ENCODE data around the gene NSRP1.
A peak's percentile ranks its signal among the peaks of the same experiment; 100 is the strongest.

NSRP1 gene

GRCh38 chr17:30203471-30203981, 86.9 kb downstream of the NSRP1 start:
- Histone ChIP-seq H3K9ac (ENCODE audit: low read depth, low read length) (no peak overlapping the region), H3K4me2 (ENCODE audit: insufficient read depth, low read length) (no peak overlapping the region), H3K9me3 (ENCODE audit: insufficient read depth, low read length, severe bottlenecking) (no peaks in the 10 kb centered on the region), H3K79me2 (ENCODE audit: insufficient read depth, low read length) (no peaks in the 10 kb centered on the region), H3K4me1 (ENCODE audit: insufficient read depth, low read length) (no peaks in the 10 kb centered on the region), H3K4me3 (ENCODE audit: low read depth in 1 of 2, low read length in 2 of 2) (no peak overlapping the region), H3K27me3 (ENCODE audit: insufficient read depth, low read length, poor library complexity) (peaks cover 3% of the 10 kb centered on the region), H4K20me1 (ENCODE audit: insufficient read depth, low read length) (no peaks in the 10 kb centered on the region), H2AFZ (ENCODE audit: low read depth, low read length) (no peak overlapping the region), H3K36me3 (ENCODE audit: insufficient read depth, low read length) (no peaks in the 10 kb centered on the region), H3K27ac (ENCODE audit: low read length) (no peak overlapping the region)
- DNase-seq: no peak
- no peak for TF ChIP-seq EZH2 (IDR thresholded peaks at IDR 0.05; ENCODE audit: borderline replicate concordance, low read depth, low read length, severe bottlenecking)
- TF ChIP-seq CTCF (IDR thresholded peaks at IDR 0.05; ENCODE audit: borderline replicate concordance, extremely low read depth, low read length, poor library complexity, severe bottlenecking): peak; percentile 21
- ATAC-seq (ENCODE audit: insufficient read depth, low read depth): 0 out of 3 replicates have a peak, but pooled peaks have one; percentile 47

GRCh38 chr17:30207655-30208054, 91.0 kb downstream of the NSRP1 start:
- Histone ChIP-seq H3K79me2 (ENCODE audit: insufficient read depth, low read length) (no peaks in the 10 kb centered on the region), H3K4me2 (ENCODE audit: insufficient read depth, low read length) (no peak overlapping the region), H3K9me3 (ENCODE audit: insufficient read depth, low read length, severe bottlenecking) (no peaks in the 10 kb centered on the region), H3K27ac (ENCODE audit: low read length) (no peak overlapping the region), H3K27me3 (ENCODE audit: insufficient read depth, low read length, poor library complexity) (peaks cover 3% of the 10 kb centered on the region), H2AFZ (ENCODE audit: low read depth, low read length) (no peak overlapping the region), H3K9ac (ENCODE audit: low read depth, low read length) (no peak overlapping the region), H3K4me3 (ENCODE audit: low read depth in 1 of 2, low read length in 2 of 2) (no peak overlapping the region), H4K20me1 (ENCODE audit: insufficient read depth, low read length) (no peaks in the 10 kb centered on the region), H3K4me1 (ENCODE audit: insufficient read depth, low read length) (no peaks in the 10 kb centered on the region), H3K36me3 (ENCODE audit: insufficient read depth, low read length) (no peaks in the 10 kb centered on the region)
- TF ChIP-seq CTCF (IDR thresholded peaks at IDR 0.05; ENCODE audit: borderline replicate concordance, extremely low read depth, low read length, poor library complexity, severe bottlenecking): no peak
- TF ChIP-seq EZH2 (IDR thresholded peaks at IDR 0.05; ENCODE audit: borderline replicate concordance, low read depth, low read length, severe bottlenecking): no peak
- no peak for DNase-seq
- ATAC-seq (ENCODE audit: insufficient read depth, low read depth): no peak

DNA sequence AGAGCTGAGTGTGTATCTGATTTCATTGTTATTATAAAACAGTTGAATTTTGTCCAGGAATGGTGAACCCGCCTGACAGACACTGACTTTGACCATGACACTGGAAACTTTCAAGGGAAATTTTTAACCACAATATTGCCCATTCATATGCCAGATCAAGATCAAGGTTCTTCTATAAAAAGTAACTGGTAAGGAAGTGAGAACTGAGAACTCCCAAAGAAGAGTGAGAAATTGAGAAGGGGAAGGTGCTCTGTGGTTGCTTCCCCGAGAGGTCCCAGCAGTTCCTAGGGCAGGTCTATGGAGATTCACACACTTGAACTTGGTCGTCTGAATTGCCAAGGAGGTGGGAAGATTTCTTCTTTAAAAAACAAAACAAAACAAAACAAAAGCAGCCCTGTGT, 91.6 kb downstream of the NSRP1 start:
- no peak for DNase-seq
- Histone ChIP-seq H3K4me1 (ENCODE audit: insufficient read depth, low read length) (no peaks in the 10 kb centered on the region), H2AFZ (ENCODE audit: low read depth, low read length) (no peak overlapping the region), H3K4me2 (ENCODE audit: insufficient read depth, low read length) (no peak overlapping the region), H3K4me3 (ENCODE audit: low read depth in 1 of 2, low read length in 2 of 2) (no peak overlapping the region), H3K9me3 (ENCODE audit: insufficient read depth, low read length, severe bottlenecking) (no peaks in the 10 kb centered on the region), H4K20me1 (ENCODE audit: insufficient read depth, low read length) (no peaks in the 10 kb centered on the region), H3K27ac (ENCODE audit: low read length) (no peak overlapping the region), H3K9ac (ENCODE audit: low read depth, low read length) (no peak overlapping the region), H3K36me3 (ENCODE audit: insufficient read depth, low read length) (no peaks in the 10 kb centered on the region), H3K27me3 (ENCODE audit: insufficient read depth, low read length, poor library complexity) (peaks cover 3% of the 10 kb centered on the region), H3K79me2 (ENCODE audit: insufficient read depth, low read length) (no peaks in the 10 kb centered on the region)
- TF ChIP-seq CTCF (IDR thresholded peaks at IDR 0.05; ENCODE audit: borderline replicate concordance, extremely low read depth, low read length, poor library complexity, severe bottlenecking) (no peak), EZH2 (IDR thresholded peaks at IDR 0.05; ENCODE audit: borderline replicate concordance, low read depth, low read length, severe bottlenecking) (no peak)
- ATAC-seq (ENCODE audit: insufficient read depth, low read depth): no peak

GRCh38 chr17:30209930-30210329, 93.3 kb downstream of the NSRP1 start:
- no peaks in the 10 kb centered on the region for H3K79me2 ChIP-seq (ENCODE audit: insufficient read depth, low read length)
- no peaks in the 10 kb centered on the region for H3K4me1 ChIP-seq (ENCODE audit: insufficient read depth, low read length)
- ATAC-seq (ENCODE audit: insufficient read depth, low read depth) (no peak), DNase-seq (no peak)
- H3K9me3 ChIP-seq (ENCODE audit: insufficient read depth, low read length, severe bottlenecking): no peaks in the 10 kb centered on the region
- H3K4me2 ChIP-seq (ENCODE audit: insufficient read depth, low read length): no peak overlapping the region
- TF ChIP-seq CTCF (IDR thresholded peaks at IDR 0.05; ENCODE audit: borderline replicate concordance, extremely low read depth, low read length, poor library complexity, severe bottlenecking) (no peak), EZH2 (IDR thresholded peaks at IDR 0.05; ENCODE audit: borderline replicate concordance, low read depth, low read length, severe bottlenecking) (no peak)
- H3K36me3 ChIP-seq (ENCODE audit: insufficient read depth, low read length): no peaks in the 10 kb centered on the region
- no peaks in the 10 kb centered on the region for H4K20me1 ChIP-seq (ENCODE audit: insufficient read depth, low read length)
- no peak overlapping the region for H3K27ac ChIP-seq (ENCODE audit: low read length)
- no peak overlapping the region for H2AFZ ChIP-seq (ENCODE audit: low read depth, low read length)
- H3K4me3 ChIP-seq (ENCODE audit: low read depth in 1 of 2, low read length in 2 of 2): no peak overlapping the region
- H3K27me3 ChIP-seq (ENCODE audit: insufficient read depth, low read length, poor library complexity): no peaks in the 10 kb centered on the region
- no peak overlapping the region for H3K9ac ChIP-seq (ENCODE audit: low read depth, low read length)

All from DND-41 (cell line).